ENCODE data around the gene CRTC2. TPM values are rescaled to one million over a fixed set of nuclear protein-coding genes. Genes with fewer than 3 reads are reported as not detected.

The CRTC2 gene
- polyA plus RNA-seq, 1 donor from 2014 or later = 12.1 TPM

DNA sequence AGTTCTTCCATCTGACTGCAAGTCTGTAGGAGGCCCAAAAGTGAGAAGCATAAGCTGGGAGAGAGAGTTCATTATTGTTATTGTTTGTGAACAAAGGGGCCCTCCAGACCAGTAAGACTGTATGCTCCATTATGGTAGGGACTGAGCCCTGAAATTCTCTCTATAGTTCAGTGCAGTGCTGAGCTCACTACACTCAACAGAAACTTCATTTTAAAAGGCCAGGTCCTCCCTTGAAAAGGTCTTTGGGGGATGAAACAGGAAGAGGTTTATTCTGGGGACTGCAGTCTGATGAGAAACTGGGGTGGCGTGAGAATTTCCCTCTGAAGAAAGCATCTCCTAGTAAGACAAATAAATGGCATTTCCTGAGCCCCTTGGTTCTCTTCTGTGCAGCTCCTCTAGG, 30.2 kb downstream of the CRTC2 start:
- H3K27me3 ChIP-seq (ENCODE audit: insufficient read depth, low read depth, low read length) = no peaks in the 10 kb centered on the region
- TF ChIP-seq POLR2AphosphoS5 (IDR thresholded peaks at IDR 0.05) (no peak), TAF1 (IDR thresholded peaks at IDR 0.05; ENCODE audit: low read depth) (no peak), RAD21 (conservative IDR thresholded peaks at IDR 0.05) (no peak), SMC3 (conservative IDR thresholded peaks at IDR 0.05; ENCODE audit: poor library complexity) (no peak), MXI1 (conservative IDR thresholded peaks at IDR 0.05; ENCODE audit: poor library complexity, severe bottlenecking) (no peak), EP300 (conservative IDR thresholded peaks at IDR 0.05; ENCODE audit: poor library complexity, severe bottlenecking) (no peak), EZH2 (IDR thresholded peaks at IDR 0.05; ENCODE audit: borderline replicate concordance, insufficient read depth, low read length, poor library complexity, severe bottlenecking) (no peak)
- TF ChIP-seq, protein P1, sequence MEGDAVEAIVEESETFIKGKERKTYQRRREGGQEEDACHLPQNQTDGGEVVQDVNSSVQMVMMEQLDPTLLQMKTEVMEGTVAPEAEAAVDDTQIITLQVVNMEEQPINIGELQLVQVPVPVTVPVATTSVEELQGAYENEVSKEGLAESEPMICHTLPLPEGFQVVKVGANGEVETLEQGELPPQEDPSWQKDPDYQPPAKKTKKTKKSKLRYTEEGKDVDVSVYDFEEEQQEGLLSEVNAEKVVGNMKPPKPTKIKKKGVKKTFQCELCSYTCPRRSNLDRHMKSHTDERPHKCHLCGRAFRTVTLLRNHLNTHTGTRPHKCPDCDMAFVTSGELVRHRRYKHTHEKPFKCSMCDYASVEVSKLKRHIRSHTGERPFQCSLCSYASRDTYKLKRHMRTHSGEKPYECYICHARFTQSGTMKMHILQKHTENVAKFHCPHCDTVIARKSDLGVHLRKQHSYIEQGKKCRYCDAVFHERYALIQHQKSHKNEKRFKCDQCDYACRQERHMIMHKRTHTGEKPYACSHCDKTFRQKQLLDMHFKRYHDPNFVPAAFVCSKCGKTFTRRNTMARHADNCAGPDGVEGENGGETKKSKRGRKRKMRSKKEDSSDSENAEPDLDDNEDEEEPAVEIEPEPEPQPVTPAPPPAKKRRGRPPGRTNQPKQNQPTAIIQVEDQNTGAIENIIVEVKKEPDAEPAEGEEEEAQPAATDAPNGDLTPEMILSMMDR (IDR thresholded peaks at IDR 0.05; ENCODE audit: poor library complexity, severe bottlenecking) = no peak
- TF ChIP-seq, protein P2, sequence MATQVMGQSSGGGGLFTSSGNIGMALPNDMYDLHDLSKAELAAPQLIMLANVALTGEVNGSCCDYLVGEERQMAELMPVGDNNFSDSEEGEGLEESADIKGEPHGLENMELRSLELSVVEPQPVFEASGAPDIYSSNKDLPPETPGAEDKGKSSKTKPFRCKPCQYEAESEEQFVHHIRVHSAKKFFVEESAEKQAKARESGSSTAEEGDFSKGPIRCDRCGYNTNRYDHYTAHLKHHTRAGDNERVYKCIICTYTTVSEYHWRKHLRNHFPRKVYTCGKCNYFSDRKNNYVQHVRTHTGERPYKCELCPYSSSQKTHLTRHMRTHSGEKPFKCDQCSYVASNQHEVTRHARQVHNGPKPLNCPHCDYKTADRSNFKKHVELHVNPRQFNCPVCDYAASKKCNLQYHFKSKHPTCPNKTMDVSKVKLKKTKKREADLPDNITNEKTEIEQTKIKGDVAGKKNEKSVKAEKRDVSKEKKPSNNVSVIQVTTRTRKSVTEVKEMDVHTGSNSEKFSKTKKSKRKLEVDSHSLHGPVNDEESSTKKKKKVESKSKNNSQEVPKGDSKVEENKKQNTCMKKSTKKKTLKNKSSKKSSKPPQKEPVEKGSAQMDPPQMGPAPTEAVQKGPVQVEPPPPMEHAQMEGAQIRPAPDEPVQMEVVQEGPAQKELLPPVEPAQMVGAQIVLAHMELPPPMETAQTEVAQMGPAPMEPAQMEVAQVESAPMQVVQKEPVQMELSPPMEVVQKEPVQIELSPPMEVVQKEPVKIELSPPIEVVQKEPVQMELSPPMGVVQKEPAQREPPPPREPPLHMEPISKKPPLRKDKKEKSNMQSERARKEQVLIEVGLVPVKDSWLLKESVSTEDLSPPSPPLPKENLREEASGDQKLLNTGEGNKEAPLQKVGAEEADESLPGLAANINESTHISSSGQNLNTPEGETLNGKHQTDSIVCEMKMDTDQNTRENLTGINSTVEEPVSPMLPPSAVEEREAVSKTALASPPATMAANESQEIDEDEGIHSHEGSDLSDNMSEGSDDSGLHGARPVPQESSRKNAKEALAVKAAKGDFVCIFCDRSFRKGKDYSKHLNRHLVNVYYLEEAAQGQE (IDR thresholded peaks at IDR 0.05; ENCODE audit: borderline replicate concordance) = no peak
- no peaks in the 10 kb centered on the region for H3K9me3 ChIP-seq (ENCODE audit: low read length)
- no peak overlapping the region for H3K9ac ChIP-seq (ENCODE audit: low read length)
- H3K4me3 ChIP-seq (ENCODE audit: low read length) = no peak overlapping the region
- H3K9me2 ChIP-seq (ENCODE audit: insufficient read depth, low read length) = no peaks in the 10 kb centered on the region
- H2AFZ ChIP-seq (ENCODE audit: low read depth, low read length) = no peak overlapping the region
- no peaks in the 10 kb centered on the region for H3K79me2 ChIP-seq (replicated peaks; ENCODE audit: insufficient read depth, low read length)
- H3F3A ChIP-seq (ENCODE audit: insufficient read depth, low read length, poor library complexity, severe bottlenecking) = peaks cover 4% of the 10 kb centered on the region
- no peak overlapping the region for H3K4me2 ChIP-seq (ENCODE audit: low read length)
- no peak overlapping the region for H3K27ac ChIP-seq (ENCODE audit: low read length)
- H4K20me1 ChIP-seq (ENCODE audit: insufficient read depth) = no peaks in the 10 kb centered on the region
- H3K36me3 ChIP-seq (ENCODE audit: insufficient read depth, low read length) = no peaks in the 10 kb centered on the region

DNA sequence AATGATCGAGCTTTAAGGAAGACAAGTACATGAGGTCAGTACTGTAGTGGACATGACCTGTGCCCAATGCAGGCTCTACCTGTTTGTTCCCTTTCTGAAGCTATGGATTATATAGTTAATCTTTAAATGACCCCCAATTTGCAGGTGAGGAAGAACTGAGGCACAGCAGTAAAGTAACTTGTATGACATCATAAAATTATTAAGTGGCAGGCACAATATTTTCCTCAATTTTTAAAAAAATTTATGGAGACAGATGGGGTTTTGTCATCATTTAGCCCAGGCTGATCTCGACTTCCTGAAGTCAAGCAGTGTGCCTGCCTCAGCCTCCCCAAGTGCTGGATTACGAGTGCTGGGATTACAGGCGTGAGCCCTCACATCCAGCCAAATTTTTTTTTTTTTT, 32.0 kb downstream of the CRTC2 start:
- no peaks in the 10 kb centered on the region for H3K36me3 ChIP-seq (ENCODE audit: insufficient read depth, low read length)
- H3K9me3 ChIP-seq (ENCODE audit: low read length) = no peaks in the 10 kb centered on the region
- H3F3A ChIP-seq (ENCODE audit: insufficient read depth, low read length, poor library complexity, severe bottlenecking) = peaks cover 4% of the 10 kb centered on the region
- no peak overlapping the region for H2AFZ ChIP-seq (ENCODE audit: low read depth, low read length)
- peaks cover 8% of the 10 kb centered on the region for H3K79me2 ChIP-seq (replicated peaks; ENCODE audit: insufficient read depth, low read length)
- H3K9ac ChIP-seq (ENCODE audit: low read length) = no peak overlapping the region
- H3K4me2 ChIP-seq (ENCODE audit: low read length) = no peak overlapping the region
- no peak overlapping the region for H3K4me3 ChIP-seq (ENCODE audit: low read length)
- TF ChIP-seq, protein P2 (IDR thresholded peaks at IDR 0.05; ENCODE audit: borderline replicate concordance) = no peak
- TF ChIP-seq EP300 (conservative IDR thresholded peaks at IDR 0.05; ENCODE audit: poor library complexity, severe bottlenecking) (no peak), MXI1 (conservative IDR thresholded peaks at IDR 0.05; ENCODE audit: poor library complexity, severe bottlenecking) (no peak), TAF1 (IDR thresholded peaks at IDR 0.05; ENCODE audit: low read depth) (no peak), EZH2 (IDR thresholded peaks at IDR 0.05; ENCODE audit: borderline replicate concordance, insufficient read depth, low read length, poor library complexity, severe bottlenecking) (no peak), RAD21 (conservative IDR thresholded peaks at IDR 0.05) (no peak)
- TF ChIP-seq, protein P1 (IDR thresholded peaks at IDR 0.05; ENCODE audit: poor library complexity, severe bottlenecking) = no peak
- peaks cover 2% of the 10 kb centered on the region for H4K20me1 ChIP-seq (ENCODE audit: insufficient read depth)
- H3K9me2 ChIP-seq (ENCODE audit: insufficient read depth, low read length) = no peaks in the 10 kb centered on the region
- no peaks in the 10 kb centered on the region for H3K27me3 ChIP-seq (ENCODE audit: insufficient read depth, low read depth, low read length)
- no peak overlapping the region for H3K27ac ChIP-seq (ENCODE audit: low read length)

All from neural cell (in vitro differentiated cells).